Lung (tissue), 12 donors: ENCODE results near the gene ARL4A. TPM values are rescaled to one million over a fixed set of nuclear protein-coding genes. Genes with fewer than 3 reads are reported as not detected.
"Not testable (repeated sequence)": the region's sequence is repeated elsewhere in the genome, so short reads cannot be mapped to it uniquely, and the experiment has no call there.

Experiments used
- ATAC-seq: fragments of 200-7000 bp; cut with Tn5 transposase; one replicate; pipeline ENCODE4 v1.9.1; 2020; ENCODE audit warnings: moderate number of reproducible peaks; ENCODE audit not compliant: insufficient read depth, low FRiP score
- DNase-seq, 3 donors: peaks; one replicate each; pipeline ENCODE4 v3.0.0-alpha.2; 2013 to 2017
- H3K27ac ChIP-seq, 2 donors: one replicate each; pipeline ENCODE4 v1.5.1; 2013; ENCODE audit warnings: mild to moderate bottlenecking in 2 of 2, moderate library complexity in 2 of 2, control low read depth in 1 of 2, inconsistent platforms in 1 of 2, low read depth in 1 of 2, low read length in 1 of 2
- H3K27me3 ChIP-seq, 3 donors: one replicate each; pipeline ENCODE4 v1.5.1; 2013; ENCODE audit warnings: low read length in 2 of 3; ENCODE audit not compliant: control insufficient read depth in 3 of 3, insufficient read depth in 3 of 3
- H3K36me3 ChIP-seq, 4 donors: one replicate each; pipeline ENCODE4 v1.5.1; 2013; ENCODE audit warnings: low read length in 4 of 4, mild to moderate bottlenecking in 1 of 4, moderate library complexity in 1 of 4; ENCODE audit not compliant: control insufficient read depth in 4 of 4, insufficient read depth in 4 of 4
- H3K4me1 ChIP-seq, 5 donors: one replicate each; pipeline ENCODE4 v1.5.1; 2013; ENCODE audit warnings: low read length in 5 of 5, mild to moderate bottlenecking in 2 of 5, moderate library complexity in 1 of 5; ENCODE audit not compliant: control insufficient read depth in 5 of 5, insufficient read depth in 5 of 5
- H3K4me3 ChIP-seq: one replicate; pipeline ENCODE4 v1.5.1; 2013; ENCODE audit warnings: mild to moderate bottlenecking, control low read depth, moderate library complexity
- H3K9ac ChIP-seq, 2 donors: one replicate each; pipeline ENCODE4 v1.5.1; 2013; ENCODE audit warnings: low read length in 2 of 2, control low read depth in 1 of 2; ENCODE audit not compliant: insufficient read depth in 1 of 2
- H3K9me3 ChIP-seq, 4 donors: one replicate each; pipeline ENCODE4 v1.5.1; 2013; ENCODE audit warnings: low read length in 3 of 4, mild to moderate bottlenecking in 1 of 4, moderate library complexity in 1 of 4; ENCODE audit not compliant: control insufficient read depth in 4 of 4, insufficient read depth in 3 of 4
- CTCF ChIP-seq: IDR thresholded peaks from 2 replicates; pipeline ENCODE4 v1.5.1; 2012; ENCODE audit warnings: mild to moderate bottlenecking; ENCODE audit errors: control extremely low read depth, extremely low read depth
- WGBS, 2 donors: extraction: QIAGEN DNeasy Blood & Tissue Kit; methylation state at CpG; one replicate each; pipeline ENCODE4 v1.1.7; 2013; 5-methylcytosine and 5-hydroxymethylcytosine counted together
- polyA plus RNA-seq, 2 donors: library from polyadenylated mRNA; stranded (reverse); fragments of 200-250 nt; gene quantifications; one replicate each; pipeline ENCODE4 v1.2.1, GENCODE V29; 2013
- total RNA-seq, 2 donors: library from RNA; depleted of rRNA in 1 of 2; stranded (reverse); fragments of >200 nt in 1 of 2; gene quantifications; one replicate each; pipeline ENCODE4 v1.2.1, GENCODE V29; 2014 to 2021
- donor health status: control.
- donor health status: control.
- donor health status: Bipolar disorder and iron deficiency.
- donor health status: healthy.
- donor health status: DM: yes; HTN: yes; CAD: no.

Gene ARL4A
- total and polyA plus RNA-seq, 4 donors: 21.4 to 34.8 (median 33.0) TPM

GRCh38 chr7:12661581-12661980 lies 25.9 kb upstream of the ARL4A start:
- no peaks in the 10 kb centered on the region for H3K36me3 ChIP-seq
- no peak overlapping the region for H3K9ac ChIP-seq
- no peaks in the 10 kb centered on the region for H3K4me1 ChIP-seq
- ATAC-seq (no peak), DNase-seq (no peak)
- no peaks in the 10 kb centered on the region for H3K9me3 ChIP-seq
- H3K4me3 ChIP-seq: no peak overlapping the region
- H3K27ac ChIP-seq: no peak overlapping the region
- WGBS, 2 donors: 93 to 94% methylated on average over 6 of the region's 6 CpGs
- TF ChIP-seq CTCF: no peak
- H3K27me3 ChIP-seq: no peaks in the 10 kb centered on the region

- peaks cover 0 to 20% (median 0%) of the 10 kb centered on the region in 5 donors for H3K4me1 ChIP-seq
- H3K9me3 ChIP-seq: no peaks in the 10 kb centered on the region
- DNase-seq (peak; percentile 71 to 88 (median 81)), ATAC-seq (no peak)
- H3K36me3 ChIP-seq: no peaks in the 10 kb centered on the region
- WGBS, 2 donors: 27 to 46% methylated on average over 1 of the region's 1 CpG
- H3K27ac ChIP-seq: no peak overlapping the region
- H3K9ac ChIP-seq: no peak overlapping the region
- TF ChIP-seq CTCF: no peak
- H3K4me3 ChIP-seq: no peak overlapping the region
- H3K27me3 ChIP-seq: no peaks in the 10 kb centered on the region
Measured at GRCh38 chr7:12670000-12670729, 17.3 kb upstream of the ARL4A start.

- no peak for TF ChIP-seq CTCF
- H3K27me3 ChIP-seq: no peaks in the 10 kb centered on the region
- H3K27ac ChIP-seq: no peak overlapping the region
- WGBS, 2 donors: 63 to 69% methylated on average over 6 of the region's 6 CpGs
- H3K36me3 ChIP-seq: no peaks in the 10 kb centered on the region
- no peaks in the 10 kb centered on the region for H3K9me3 ChIP-seq
- H3K9ac ChIP-seq: no peak overlapping the region
- ATAC-seq (no peak), DNase-seq (peak in 2 of 3 donors; percentile 43 to 56)
- no peak overlapping the region for H3K4me3 ChIP-seq
- H3K4me1 ChIP-seq: peaks cover 0 to 20% (median 0%) of the 10 kb centered on the region in 5 donors
Measured at GRCh38 chr7:12670743-12671520, 16.5 kb upstream of the ARL4A start.

GRCh38 chr7:12673436-12673835 lies 14.0 kb upstream of the ARL4A start:
- H3K9ac ChIP-seq, H3K36me3 ChIP-seq, H3K9me3 ChIP-seq, H3K27me3 ChIP-seq, DNase-seq, H3K27ac ChIP-seq, ATAC-seq, H3K4me3 ChIP-seq: not testable (repeated sequence)
- H3K4me1 ChIP-seq: peaks cover 0 to 20% (median 0%) of the 10 kb centered on the region in 5 donors
- 76 to 94% methylated on average over 7 of the region's 7 CpGs for WGBS, 2 donors
